GM19193 (cell line): Measurements from ENCODE around the gene GABPB1.

Source experiments
- POLR2A ChIP-seq: IDR thresholded peaks from 4 replicates; pipeline ENCODE4 v1.6.1; 2011; ENCODE audit not compliant: insufficient read depth, insufficient read length; ENCODE audit errors: extremely low read depth

Gene GABPB1

DNA sequence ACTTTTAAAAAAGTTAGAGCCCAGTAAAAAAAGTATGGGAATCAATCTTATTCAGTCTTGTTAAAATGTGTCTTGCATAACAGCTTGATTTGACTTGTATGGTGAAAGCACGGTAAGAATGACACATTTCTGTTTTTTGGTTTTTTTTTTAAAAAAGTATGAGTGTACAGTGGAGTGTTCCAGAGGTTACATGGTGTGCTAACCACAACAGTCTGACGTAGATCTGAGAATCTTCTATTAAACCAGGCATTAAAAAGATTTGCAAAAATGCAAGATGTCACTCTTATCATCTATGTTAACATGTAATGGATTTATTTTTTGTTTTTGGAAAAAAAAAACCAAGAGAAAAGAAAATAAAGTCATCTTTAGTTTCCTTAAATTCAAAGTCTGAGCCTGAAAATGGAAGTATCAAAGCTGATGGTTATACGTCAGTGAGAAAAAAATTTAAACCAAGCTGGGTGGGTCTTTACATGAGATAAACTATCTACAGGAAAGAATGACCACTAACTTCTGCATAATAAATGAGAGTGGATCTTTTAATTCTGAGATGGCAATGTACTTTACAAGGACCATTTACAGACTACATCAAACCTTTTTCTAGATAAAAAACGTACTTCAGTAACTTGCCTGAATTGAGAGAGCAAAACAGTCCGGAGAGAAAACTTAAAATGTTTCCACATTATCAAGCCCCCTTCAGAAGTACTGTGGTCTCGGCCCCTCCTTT lies 1.6 kb downstream of the GABPB1 start:
- no peak for TF ChIP-seq POLR2A

- no peak for TF ChIP-seq POLR2A
These were observed 4.4 kb downstream of the GABPB1 start for GRCh38 chr15:50350621-50351020.

GRCh38 chr15:50345298-50345697 lies 9.7 kb downstream of the GABPB1 start:
- TF ChIP-seq POLR2A: no peak

- TF ChIP-seq POLR2A: no peak
These were observed 11.0 kb downstream of the GABPB1 start for GRCh38 chr15:50344006-50344464.

GRCh38 chr15:50341616-50342136 lies 13.3 kb downstream of the GABPB1 start:
- no peak for TF ChIP-seq POLR2A

- no peak for TF ChIP-seq POLR2A
These were observed 14.6 kb downstream of the GABPB1 start for GRCh38 chr15:50340416-50340815.

- no peak for TF ChIP-seq POLR2A
These were observed 15.3 kb downstream of the GABPB1 start for GRCh38 chr15:50339717-50340116.

- no peak for TF ChIP-seq POLR2A
These were observed 19.7 kb downstream of the GABPB1 start for GRCh38 chr15:50335251-50335650.

- no peak for TF ChIP-seq POLR2A
These were observed 21.8 kb downstream of the GABPB1 start for GRCh38 chr15:50333229-50333628.

GRCh38 chr15:50330921-50331320 lies 24.1 kb downstream of the GABPB1 start:
- no peak for TF ChIP-seq POLR2A

DNA sequence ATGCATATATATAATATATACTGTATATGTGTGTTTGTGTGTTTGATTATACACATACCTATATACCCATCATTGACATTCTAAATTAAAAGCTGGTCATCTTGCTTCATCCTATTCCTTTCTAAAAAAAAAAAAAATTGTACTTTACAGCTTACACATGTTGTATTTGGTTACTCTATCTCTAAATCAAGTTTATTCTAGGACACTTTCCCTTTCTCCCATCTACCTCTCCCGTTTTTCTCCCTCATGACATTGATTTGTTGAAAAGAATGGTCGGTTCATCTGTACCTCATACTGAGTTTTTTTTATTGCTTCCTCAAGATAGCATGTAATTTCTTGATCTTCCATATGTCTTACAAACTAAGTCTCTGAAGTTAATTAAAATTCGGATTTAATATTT lies 26.9 kb downstream of the GABPB1 start:
- TF ChIP-seq POLR2A: no peak

DNA sequence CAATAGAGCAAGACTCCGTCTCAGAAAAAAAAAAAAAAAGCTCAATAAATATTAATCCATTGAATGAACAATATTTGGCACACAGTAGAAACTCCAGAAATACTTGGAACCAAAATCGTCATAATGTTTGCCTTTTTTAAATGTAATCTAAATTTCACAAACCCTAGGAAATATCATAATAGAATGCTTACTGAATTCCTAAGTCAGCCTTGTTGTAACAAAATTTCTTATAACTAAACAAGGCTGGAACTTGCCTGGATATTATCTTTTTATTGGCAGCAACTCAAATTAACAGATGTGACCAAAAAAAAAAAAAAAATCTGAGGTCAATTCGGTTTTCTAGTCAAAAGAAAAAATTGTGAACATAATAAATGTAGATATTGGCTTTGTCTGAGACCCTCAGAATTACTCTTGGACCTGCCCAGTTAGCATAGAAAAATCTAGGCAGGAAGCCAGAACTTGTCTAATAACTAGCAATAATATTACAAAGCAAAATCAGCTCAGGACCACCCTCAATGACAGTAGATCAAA lies 33.3 kb downstream of the GABPB1 start:
- TF ChIP-seq POLR2A: no peak

DNA sequence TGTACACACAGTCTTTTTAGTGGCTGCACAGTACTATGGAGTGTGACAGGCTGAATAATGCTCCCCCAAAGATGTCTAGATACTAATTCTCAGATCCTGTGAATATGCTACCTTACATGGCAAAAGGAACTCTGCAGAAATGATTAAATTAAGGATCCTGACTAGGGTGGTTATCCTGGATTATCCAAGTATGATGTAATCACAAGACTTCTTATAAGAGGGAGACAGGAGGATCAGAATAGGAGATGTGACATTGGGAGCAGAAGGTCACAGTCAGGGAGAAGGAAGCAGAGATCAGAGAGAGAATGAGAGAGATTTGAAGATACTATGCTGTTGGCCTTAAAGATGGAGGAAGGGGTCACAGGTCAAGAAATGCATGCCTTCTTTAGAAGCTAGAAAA lies 34.5 kb downstream of the GABPB1 start:
- no peak for TF ChIP-seq POLR2A

DNA sequence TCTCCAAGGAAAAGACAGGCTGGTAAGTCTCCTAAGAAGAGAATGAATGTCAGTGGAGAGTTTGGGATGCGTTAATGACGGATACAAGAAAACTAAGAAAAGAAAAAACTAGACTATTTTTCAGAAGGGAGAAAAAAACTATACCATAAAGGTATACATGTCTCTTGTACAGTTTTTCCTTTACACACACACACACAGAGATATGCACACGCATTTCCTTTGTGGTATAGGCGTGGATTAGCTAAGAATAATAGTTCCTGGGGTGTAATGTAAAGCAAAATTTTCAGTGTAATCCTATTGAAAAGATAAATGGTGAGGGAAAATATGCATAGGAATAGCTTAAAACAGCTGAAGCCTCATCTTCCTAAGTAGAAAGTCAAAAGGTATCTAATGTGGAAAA lies 36.3 kb downstream of the GABPB1 start:
- TF ChIP-seq POLR2A: no peak

GRCh38 chr15:50315814-50316630 lies 39.0 kb downstream of the GABPB1 start:
- TF ChIP-seq POLR2A: no peak
